ENCODE results near the gene ZBTB17.
A peak's percentile ranks its signal among the peaks of the same experiment; 100 is the strongest.

ZBTB17 gene

DNA sequence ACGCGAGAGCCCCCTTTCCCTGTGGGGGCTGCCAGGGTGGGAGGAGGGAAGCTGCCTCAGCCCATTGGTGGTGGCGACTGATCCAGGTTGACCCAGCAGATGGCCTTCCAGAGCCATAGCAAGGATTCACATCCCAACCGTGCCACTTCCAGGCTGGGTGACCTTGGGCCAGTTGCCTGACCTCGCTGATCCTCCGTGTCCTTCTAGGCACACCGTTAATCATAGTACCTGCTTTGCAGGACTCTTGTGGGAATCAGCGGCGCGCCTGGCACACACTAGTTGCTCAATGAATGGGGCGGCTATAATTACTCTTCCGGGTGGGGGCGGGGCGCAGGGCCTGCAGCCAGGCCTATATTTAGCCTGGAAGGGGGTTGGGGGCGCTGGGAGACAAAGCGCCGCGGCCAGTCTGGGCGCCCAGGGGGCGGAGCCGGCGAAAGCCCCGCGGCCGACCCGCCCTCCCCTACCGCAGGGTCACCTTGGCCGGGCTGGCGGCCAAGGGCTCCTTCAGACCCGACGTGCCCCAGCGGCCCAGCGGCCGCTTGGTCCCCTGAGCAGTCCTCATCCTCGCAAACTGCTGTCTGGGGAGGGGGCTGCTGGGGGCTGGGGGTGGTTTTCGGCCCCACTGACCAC, 36.8 kb upstream of the ZBTB17 start:
- TF ChIP-seq, protein P1, sequence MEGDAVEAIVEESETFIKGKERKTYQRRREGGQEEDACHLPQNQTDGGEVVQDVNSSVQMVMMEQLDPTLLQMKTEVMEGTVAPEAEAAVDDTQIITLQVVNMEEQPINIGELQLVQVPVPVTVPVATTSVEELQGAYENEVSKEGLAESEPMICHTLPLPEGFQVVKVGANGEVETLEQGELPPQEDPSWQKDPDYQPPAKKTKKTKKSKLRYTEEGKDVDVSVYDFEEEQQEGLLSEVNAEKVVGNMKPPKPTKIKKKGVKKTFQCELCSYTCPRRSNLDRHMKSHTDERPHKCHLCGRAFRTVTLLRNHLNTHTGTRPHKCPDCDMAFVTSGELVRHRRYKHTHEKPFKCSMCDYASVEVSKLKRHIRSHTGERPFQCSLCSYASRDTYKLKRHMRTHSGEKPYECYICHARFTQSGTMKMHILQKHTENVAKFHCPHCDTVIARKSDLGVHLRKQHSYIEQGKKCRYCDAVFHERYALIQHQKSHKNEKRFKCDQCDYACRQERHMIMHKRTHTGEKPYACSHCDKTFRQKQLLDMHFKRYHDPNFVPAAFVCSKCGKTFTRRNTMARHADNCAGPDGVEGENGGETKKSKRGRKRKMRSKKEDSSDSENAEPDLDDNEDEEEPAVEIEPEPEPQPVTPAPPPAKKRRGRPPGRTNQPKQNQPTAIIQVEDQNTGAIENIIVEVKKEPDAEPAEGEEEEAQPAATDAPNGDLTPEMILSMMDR (IDR thresholded peaks at IDR 0.05; ENCODE audit: low read depth, low read length), result no peak
- in situ Hi-C loops (cut with HindIII; ENCODE audit: low sequenced_read_pairs), result no loop called here
- DNase-seq (ENCODE audit: low read depth, low spot score), result peak; percentile 75
- H3K4me3 ChIP-seq (ENCODE audit: low read depth, low read length), result peak overlapping the region; percentile 22

DNA sequence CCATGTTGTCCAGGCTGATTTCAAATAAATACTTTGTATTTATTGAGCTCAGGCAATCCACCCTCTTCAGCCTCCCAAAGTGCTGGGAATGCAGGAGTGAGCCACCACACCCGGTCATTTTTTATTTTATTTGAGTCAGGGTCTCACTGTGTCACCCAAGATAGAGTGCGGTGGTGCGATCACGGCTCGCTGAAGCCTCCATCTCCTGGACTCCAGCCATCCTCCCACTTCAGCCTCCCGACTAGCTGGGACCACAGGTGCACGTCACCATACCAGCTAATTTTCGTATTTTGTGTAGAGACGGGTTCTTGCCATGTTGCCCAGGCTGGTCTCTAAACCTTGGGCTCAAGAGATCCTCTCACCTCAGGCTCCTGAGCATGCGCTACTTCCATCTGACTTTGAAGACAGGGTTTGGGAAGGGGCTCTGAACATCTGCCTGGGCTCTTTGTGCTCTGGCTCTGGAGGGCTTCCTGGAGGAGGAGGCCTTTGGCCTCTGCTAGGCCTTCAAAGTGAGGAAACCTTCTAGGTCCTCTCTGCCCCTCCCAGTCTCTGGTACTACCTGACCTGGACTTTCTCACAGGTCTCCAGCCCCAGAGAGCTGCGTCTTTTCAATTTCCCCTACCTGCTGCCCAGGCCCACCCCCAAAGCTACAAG, 36.2 kb upstream of the ZBTB17 start:
- H3K4me3 ChIP-seq (ENCODE audit: low read depth, low read length), result no peak overlapping the region
- in situ Hi-C loops (cut with HindIII; ENCODE audit: low sequenced_read_pairs), result no loop called here

DNA sequence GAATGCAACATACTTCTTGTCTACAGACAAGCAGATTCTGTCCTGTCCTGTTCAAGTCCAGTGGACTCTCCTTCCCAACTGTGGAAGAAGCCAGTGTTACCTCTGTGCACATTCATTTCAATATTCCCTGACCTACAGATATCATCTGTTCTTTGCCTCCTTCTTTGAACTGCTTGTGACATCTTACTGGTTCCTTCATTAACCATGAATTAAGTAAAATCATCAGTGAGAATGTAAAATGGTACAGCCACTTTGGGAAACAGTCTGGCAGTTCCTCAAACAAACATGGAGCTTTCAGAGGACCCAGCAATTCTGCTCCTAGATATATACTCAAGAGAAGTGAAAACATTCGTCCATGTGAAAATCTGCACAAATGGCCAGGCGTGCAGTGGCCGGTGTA, 34.9 kb upstream of the ZBTB17 start:
- in situ Hi-C loops (cut with HindIII; ENCODE audit: low sequenced_read_pairs), result no loop called here
- TF ChIP-seq, protein P1 (IDR thresholded peaks at IDR 0.05; ENCODE audit: low read depth, low read length), result no peak
- DNase-seq (ENCODE audit: low read depth, low spot score), result no peak
- no peak overlapping the region for H3K4me3 ChIP-seq (ENCODE audit: low read depth, low read length)

More for the DNA sequence above, 36.2 kb upstream of the ZBTB17 start:
- no peak for DNase-seq (ENCODE audit: low read depth, low spot score)
- TF ChIP-seq, protein P1 (IDR thresholded peaks at IDR 0.05; ENCODE audit: low read depth, low read length), result no peak

DNA sequence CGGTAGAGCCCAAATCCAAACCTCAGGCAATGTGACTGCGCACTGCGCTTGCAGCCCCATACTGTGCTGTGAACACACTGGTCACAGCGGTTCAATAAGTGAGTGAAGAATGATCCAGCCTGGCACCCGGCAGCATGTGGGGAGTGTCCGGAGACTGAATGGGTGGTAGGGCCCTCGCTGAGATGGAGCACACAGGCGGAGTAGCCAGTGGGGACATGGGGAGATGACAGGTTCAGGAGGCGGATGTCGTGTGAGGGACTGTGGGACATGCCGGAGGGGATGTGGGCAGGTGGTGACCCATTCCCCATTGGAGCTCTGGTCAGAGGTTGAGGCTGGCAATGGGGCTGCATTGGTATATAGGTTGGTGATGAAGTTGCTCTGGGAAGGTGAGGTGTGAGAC, 33.8 kb upstream of the ZBTB17 start:
- TF ChIP-seq, protein P1 (IDR thresholded peaks at IDR 0.05; ENCODE audit: low read depth, low read length), result no peak
- in situ Hi-C loops (cut with HindIII; ENCODE audit: low sequenced_read_pairs), result no loop called here

DNA sequence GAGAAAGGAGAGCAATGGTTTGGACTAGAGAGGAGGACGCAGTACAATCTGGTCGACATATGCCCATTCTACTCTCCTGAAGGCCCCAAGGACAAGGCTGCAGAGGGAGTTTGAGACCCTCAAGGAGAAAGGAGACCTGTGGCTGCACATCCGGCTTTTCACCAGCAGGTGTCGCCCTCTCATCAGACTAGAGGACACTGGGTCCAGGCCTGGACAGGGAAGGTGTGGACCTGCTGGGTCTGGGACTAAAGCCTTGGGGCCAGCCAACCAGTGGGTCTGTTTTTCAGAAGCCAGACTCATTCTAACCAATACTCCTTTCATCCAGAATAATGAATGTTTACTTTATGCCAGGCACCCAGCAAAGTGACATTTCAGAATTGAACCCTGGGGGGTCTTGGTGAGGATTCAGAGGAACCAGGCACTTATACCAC, 33.1 kb upstream of the ZBTB17 start:
- no peak overlapping the region for H3K4me3 ChIP-seq (ENCODE audit: low read depth, low read length)
- DNase-seq (ENCODE audit: low read depth, low spot score), result peak; percentile 70

More for the DNA sequence above, 33.8 kb upstream of the ZBTB17 start:
- H3K4me3 ChIP-seq (ENCODE audit: low read depth, low read length), result no peak overlapping the region
- no peak for DNase-seq (ENCODE audit: low read depth, low spot score)

DNA sequence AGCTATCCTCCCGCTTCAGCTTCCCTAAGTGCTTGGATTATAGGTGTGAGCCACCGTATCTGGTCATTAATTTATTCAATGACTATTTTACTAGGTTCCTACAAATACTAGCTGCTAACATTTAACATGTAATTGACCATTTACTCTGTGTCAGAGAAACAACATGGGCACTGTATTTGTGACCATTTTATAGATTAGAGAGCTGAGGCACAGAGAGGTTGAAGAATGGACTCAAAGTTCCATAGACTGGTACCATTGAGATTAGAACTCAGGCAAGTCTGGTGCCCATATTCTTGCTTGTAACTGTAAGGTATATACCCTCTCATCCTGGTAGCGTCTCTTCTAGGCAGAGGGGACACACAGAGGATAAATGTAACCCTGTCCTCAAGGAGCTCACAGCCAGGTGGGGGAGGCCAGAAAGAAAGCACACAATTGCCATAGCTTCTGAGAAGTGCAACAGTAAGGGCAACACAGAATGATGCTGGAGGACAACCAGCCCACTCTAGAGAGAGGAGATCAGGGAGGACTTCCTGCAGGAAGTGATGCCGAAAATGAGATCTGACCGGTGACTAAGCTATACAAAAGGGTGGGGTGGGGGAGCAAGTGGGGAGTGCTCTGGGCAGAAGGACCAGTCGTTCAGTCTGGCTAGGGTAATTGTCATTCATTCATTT, 31.9 kb upstream of the ZBTB17 start:
- no peak for DNase-seq (ENCODE audit: low read depth, low spot score)
- H3K4me3 ChIP-seq (ENCODE audit: low read depth, low read length), result no peak overlapping the region
- TF ChIP-seq, protein P1 (IDR thresholded peaks at IDR 0.05; ENCODE audit: low read depth, low read length), result no peak
- in situ Hi-C loops (cut with HindIII; ENCODE audit: low sequenced_read_pairs), result no loop called here

More for the DNA sequence above, 33.1 kb upstream of the ZBTB17 start:
- in situ Hi-C loops (cut with HindIII; ENCODE audit: low sequenced_read_pairs), result no loop called here
- TF ChIP-seq, protein P1 (IDR thresholded peaks at IDR 0.05; ENCODE audit: low read depth, low read length), result peak; percentile 96
